ENCODE measurements around the gene CYBA. TPM values are rescaled to one million over a fixed set of nuclear protein-coding genes. Genes with fewer than 3 reads are reported as not detected.

CYBA gene
- polyA plus RNA-seq, 1 donor from 2014 or later: 6.3 TPM

- H3K27ac ChIP-seq (ENCODE audit: low read length): no peak overlapping the region
- H3K36me3 ChIP-seq (ENCODE audit: insufficient read depth, low read length): no peaks in the 10 kb centered on the region
- no peak for TF ChIP-seq CTCF (IDR thresholded peaks at IDR 0.05; ENCODE audit: poor library complexity, severe bottlenecking)
- no peaks in the 10 kb centered on the region for H3K79me2 ChIP-seq (replicated peaks; ENCODE audit: insufficient read depth, low read length)
- no peaks in the 10 kb centered on the region for H3F3A ChIP-seq (ENCODE audit: insufficient read depth, low read length, poor library complexity, severe bottlenecking)
- no peak overlapping the region for H3K9ac ChIP-seq (ENCODE audit: low read length)
- no peaks in the 10 kb centered on the region for H3K27me3 ChIP-seq (ENCODE audit: insufficient read depth, low read depth, low read length)
- H3K9me2 ChIP-seq (ENCODE audit: insufficient read depth, low read length): no peaks in the 10 kb centered on the region
- no peak overlapping the region for H2AFZ ChIP-seq (ENCODE audit: low read depth, low read length)
- no peaks in the 10 kb centered on the region for H4K20me1 ChIP-seq (ENCODE audit: insufficient read depth)
- H3K4me3 ChIP-seq (ENCODE audit: low read length): no peak overlapping the region
- H3K9me3 ChIP-seq (ENCODE audit: low read length): no peaks in the 10 kb centered on the region
- H3K4me2 ChIP-seq (ENCODE audit: low read length): no peak overlapping the region
Observed at GRCh38 chr16:88677721-88678120, 26.9 kb upstream of the CYBA start.

- no peak overlapping the region for H3K9ac ChIP-seq (ENCODE audit: low read length)
- no peak for TF ChIP-seq EZH2 (IDR thresholded peaks at IDR 0.05; ENCODE audit: borderline replicate concordance, insufficient read depth, low read length, poor library complexity, severe bottlenecking)
- TF ChIP-seq TAF1 (IDR thresholded peaks at IDR 0.05; ENCODE audit: low read depth): no peak
- no peak for TF ChIP-seq SMC3 (conservative IDR thresholded peaks at IDR 0.05; ENCODE audit: poor library complexity)
- TF ChIP-seq POLR2AphosphoS5 (IDR thresholded peaks at IDR 0.05): no peak
- no peak for TF ChIP-seq MXI1 (conservative IDR thresholded peaks at IDR 0.05; ENCODE audit: poor library complexity, severe bottlenecking)
- TF ChIP-seq CTCF (IDR thresholded peaks at IDR 0.05; ENCODE audit: poor library complexity, severe bottlenecking): no peak
- no peak for TF ChIP-seq RAD21 (conservative IDR thresholded peaks at IDR 0.05)
- TF ChIP-seq EP300 (conservative IDR thresholded peaks at IDR 0.05; ENCODE audit: poor library complexity, severe bottlenecking): no peak
- TF ChIP-seq REST (IDR thresholded peaks at IDR 0.05; ENCODE audit: borderline replicate concordance): no peak
- no peaks in the 10 kb centered on the region for H3K9me2 ChIP-seq (ENCODE audit: insufficient read depth, low read length)
- H3K36me3 ChIP-seq (ENCODE audit: insufficient read depth, low read length): no peaks in the 10 kb centered on the region
- H3K27ac ChIP-seq (ENCODE audit: low read length): no peak overlapping the region
- no peaks in the 10 kb centered on the region for H4K20me1 ChIP-seq (ENCODE audit: insufficient read depth)
- H2AFZ ChIP-seq (ENCODE audit: low read depth, low read length): no peak overlapping the region
- H3K27me3 ChIP-seq (ENCODE audit: insufficient read depth, low read depth, low read length): no peaks in the 10 kb centered on the region
- no peaks in the 10 kb centered on the region for H3K79me2 ChIP-seq (replicated peaks; ENCODE audit: insufficient read depth, low read length)
- no peak overlapping the region for H3K4me3 ChIP-seq (ENCODE audit: low read length)
- no peak overlapping the region for H3K4me2 ChIP-seq (ENCODE audit: low read length)
- no peaks in the 10 kb centered on the region for H3F3A ChIP-seq (ENCODE audit: insufficient read depth, low read length, poor library complexity, severe bottlenecking)
- no peaks in the 10 kb centered on the region for H3K9me3 ChIP-seq (ENCODE audit: low read length)
Observed at GRCh38 chr16:88676502-88677242, 25.8 kb upstream of the CYBA start.
